GM21717 (cell line): ENCODE measurements around the gene LIMCH1.
"Not testable (repeated sequence)": the region's sequence is repeated elsewhere in the genome, so short reads cannot be mapped to it uniquely, and the experiment has no call there.

Experiments used
- ATAC-seq: cut with Tn5 transposase; IDR thresholded peaks from one replicate; pipeline ENCODE4 v1.9.1; 2021; ENCODE audit warnings: mild to moderate bottlenecking, moderate library complexity; ENCODE audit not compliant: unreplicated experiment

Gene LIMCH1

DNA sequence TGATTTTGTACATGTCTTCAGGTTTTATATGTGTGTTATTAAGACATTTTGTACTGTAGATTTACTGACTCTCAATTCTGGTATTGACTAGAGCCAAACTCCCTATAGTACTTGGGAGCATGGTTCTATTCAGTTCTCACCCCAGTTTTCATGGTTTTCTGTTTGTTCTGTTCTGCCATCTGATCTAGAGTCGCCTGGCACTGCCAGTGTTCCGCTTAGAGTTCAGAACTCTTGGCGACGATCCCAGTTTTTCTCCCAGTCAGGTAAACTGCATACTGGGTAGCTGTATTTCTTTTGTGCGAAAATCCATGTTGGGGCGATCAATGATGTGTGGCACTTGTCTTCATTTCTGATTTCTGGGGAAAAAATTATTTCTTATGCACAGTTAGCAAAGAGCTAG is 132.6 kb downstream of the LIMCH1 start:
- ATAC-seq: no peak

DNA sequence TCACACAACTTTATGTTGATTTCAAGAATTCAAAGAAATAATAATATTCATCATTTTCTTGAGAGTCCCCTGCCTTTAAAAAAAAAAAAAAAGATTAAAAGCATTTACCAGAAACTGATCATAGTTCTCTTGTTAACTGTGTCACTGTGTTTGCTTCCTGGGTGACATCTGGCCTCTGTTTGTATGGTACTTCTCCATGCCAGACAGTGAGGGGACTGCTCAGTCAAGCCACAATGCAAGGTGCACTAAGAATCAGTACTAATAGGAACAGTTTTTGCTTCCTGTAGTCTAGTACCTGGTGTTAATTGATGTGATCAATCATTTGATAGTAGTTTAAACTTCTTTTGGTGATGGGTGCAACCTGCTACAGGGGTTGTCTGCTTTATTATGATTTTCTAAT is 133.0 kb downstream of the LIMCH1 start:
- ATAC-seq: no peak

DNA sequence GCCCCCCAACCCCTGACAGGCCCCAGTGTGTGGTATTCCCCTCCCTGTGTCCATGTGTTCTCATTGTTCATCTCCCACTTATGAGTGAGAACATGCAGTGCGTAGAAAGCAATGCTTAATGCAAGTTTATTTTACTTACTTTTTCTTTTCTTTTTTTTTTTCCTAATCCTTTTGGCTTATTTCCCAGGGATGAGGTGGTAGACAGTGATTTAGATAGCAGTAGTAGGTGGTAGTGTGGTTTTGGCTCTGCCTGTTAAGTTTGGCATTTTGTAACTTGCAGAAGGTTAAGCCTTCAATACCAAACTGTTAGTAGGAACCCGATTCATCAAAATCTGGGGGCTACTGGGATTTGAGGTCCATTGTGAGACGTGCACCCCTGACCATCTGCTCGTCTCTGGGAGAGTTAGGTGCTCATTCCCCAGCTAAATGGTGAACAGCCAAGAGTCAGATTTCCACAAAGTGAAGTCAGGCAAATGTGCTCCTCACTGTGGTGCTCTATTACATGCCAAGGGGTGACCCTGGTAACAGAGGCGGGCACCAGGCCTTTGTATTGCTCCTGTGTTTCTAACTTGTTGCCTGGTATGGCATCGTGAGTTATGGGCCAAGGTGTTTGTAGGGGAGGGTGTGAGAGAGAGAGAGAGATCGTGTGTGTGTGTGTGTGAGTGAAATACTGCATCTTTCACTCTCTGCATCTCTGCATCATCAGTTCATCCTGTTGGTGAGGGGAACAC is 140.3 kb downstream of the LIMCH1 start:
- ATAC-seq: no peak

DNA sequence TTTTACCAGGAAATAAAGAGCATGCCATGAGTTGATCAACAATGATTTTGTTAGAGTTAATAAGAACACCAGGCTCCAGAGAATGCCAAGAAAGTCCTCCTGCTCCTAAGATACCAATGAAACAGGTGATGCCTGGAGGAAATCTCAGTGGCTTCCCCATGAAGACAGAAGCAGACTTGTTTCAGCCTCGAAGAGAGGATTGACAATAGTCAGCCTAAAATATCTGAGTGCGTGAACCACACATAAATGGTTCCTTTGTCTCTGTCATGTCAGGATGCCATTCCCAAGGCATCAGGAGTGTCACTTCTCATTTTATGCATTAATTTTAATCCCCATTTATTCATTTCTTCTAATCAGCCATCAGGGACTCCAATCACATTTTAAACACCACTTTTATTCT is 141.0 kb downstream of the LIMCH1 start:
- no peak for ATAC-seq

DNA sequence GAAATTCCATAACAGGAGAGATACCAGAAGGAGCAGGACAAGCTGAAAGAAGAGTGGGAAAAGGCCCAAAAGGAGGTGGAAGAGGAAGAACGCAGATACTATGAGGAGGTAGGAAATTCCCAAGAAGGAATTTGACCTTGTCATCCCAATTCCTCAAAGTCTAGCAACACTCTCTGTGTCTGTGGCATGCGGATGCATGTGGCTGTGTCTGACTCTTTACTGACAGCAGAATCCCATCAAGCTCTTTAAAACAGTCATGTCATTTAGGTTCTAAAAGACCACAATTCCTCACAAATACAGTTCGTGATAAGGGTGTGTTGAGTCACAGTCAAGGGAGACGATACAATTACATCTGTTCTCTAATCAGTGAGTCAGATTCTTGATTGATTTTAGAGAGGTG is 142.0 kb downstream of the LIMCH1 start:
- ATAC-seq: no peak

DNA sequence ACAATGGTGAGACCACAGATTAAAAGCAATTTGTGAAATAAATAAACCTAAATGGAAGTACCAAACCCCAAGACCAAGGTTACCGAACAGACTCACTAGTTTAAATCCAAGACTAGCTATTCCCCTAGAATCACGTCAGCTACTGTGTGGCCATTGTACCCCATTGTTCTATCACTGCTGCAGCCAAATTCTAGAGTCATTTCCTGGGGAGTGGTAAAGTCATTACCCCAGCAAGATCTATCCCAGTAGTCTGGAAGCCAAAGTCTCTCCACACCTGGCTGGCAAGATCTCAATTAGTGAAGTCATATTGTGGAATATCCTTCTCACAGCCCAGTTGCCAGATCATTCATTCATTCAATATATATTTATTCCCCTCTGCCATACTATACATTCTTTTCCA is 143.1 kb downstream of the LIMCH1 start:
- ATAC-seq: no peak

DNA sequence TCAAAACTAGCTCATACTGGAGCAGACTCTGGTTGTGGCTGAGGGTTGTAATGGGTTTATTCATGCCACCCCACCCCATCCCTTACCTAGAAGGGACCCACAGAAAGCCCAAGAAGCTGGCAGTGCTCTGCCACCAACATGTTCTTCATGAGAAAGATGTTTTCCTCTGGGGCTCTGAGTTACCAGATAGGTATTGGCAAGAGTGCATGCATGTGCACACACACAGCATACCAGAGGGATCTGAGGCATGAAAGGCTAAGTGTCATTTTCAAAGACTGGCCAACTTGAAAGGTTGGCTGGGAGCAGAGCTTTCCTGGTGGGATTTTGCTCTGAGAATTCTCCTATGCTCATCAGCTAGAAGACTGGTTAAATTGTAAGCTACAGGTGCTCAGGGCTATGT is 145.4 kb downstream of the LIMCH1 start:
- ATAC-seq: no peak

DNA sequence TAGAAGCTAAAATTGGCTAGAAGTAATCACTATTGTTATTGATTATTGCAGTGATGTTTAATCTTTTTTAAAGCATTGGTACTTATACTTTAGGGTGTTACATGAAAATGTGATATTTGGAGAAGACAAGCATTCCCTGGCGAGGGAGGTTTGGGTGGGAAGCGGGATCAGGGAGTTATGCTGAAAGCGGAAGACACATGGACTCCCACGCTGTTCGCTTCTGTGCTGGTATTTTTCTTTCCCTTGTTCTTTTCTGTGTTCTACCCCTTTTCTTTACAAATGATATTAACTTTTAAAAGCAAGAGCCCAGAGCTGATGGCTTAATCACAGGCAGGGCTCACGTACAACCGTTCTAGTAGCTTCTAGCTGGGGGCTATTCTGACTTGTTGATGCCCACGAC is 148.9 kb downstream of the LIMCH1 start:
- no peak for ATAC-seq

DNA sequence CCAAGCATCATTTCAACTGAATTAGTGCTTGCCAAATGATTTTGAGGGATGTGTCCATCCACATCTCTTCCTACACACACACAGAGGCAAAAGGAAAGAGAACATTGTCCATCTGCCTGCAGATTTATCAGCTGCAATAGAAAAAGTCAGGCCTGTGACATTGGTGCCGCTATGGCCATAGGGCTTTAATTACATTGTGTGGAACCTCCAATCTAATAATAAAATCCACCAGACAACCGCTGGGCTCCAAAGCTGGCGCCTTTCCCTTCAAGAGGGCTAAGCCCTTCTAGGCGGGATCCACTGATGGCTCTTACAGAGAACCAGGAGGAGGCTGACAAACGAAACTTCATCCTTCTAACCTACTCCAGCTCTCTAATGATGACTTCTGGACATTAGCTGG is 150.0 kb downstream of the LIMCH1 start:
- no peak for ATAC-seq

DNA sequence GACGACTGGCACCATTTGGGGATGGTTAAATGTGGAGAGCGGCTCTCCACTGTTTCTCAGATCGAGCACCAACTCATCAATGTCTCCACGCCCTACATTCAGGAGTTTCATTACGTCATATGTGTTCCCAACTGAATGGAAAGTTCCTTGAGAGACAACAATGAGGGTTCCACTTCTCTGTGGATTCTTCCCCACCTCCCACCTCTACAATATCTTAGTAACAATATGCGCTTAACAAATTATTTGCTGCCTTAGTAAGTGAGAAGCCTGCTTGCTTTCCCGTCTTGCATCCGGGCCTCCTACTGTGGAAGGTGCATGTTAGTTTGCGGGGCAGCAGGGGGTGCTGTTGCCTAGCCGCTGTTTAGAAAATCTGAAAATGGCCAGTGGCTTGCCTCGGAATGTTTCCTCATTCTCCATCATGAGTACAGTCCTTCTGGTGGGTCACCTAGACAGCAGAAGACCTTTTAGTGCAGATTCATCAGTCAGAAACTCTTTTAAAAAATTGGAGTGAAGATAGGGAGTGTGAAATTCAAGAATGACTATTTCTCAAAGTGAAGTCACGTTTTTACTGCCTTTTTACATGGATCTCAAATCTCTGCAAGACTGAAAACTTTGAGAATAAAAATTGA is 154.9 kb downstream of the LIMCH1 start:
- ATAC-seq: peak; percentile 72

DNA sequence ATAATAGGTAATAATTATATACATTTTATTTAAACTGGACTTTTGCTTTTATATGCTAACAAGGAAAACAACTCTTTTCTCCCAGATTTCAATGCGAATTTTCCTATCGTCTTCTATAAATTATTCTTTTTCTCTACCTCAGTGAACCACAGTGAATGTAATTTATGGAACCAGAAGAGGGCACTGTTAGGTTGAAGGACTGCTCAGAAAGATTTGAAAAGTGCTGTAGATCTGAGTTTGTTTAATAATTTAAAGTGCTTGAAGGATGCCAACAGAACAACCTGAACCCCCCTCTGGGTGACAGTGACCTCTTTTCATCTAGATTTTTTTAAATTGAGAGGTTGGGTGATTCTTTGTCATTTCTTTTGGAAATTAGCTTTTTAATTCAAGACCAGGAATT is 155.7 kb downstream of the LIMCH1 start:
- ATAC-seq: no peak

DNA sequence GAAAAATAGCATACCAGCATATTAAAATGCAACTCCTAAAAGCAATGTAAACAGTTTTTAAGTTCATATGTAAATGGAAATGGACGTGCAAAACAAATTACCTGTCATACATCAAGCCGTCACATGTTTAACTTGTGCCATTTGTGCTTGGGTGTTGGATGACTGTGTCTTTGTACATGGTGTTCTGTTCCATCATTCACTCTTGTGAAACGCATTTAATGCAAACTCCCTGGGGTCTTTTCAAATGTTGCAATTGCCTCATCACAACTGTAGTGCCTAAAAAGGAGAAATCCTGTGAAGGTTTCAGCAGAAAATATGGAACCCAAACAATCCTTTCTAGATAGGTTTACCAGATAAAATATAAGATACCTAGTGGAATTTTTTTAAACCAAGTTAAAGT is 158.2 kb downstream of the LIMCH1 start:
- no peak for ATAC-seq

DNA sequence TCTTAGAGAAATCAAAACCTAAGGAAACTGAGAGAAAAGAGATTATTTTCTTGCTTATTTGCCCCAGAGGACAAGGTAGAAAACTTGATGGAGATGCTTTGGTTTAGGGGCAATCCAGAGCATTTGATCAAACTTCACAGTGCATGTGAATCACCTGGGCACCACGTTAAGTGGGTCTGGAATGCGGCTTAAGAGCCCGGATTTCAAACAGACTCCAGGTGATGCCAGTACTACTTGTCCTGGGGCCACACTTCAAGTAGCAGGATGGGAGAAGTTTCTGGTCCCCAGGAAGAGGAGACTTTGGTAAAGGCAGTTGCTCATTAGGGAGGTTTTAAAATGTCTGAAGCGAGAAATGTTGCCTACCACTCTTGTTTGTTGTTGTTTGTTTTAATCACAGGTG is 158.8 kb downstream of the LIMCH1 start:
- ATAC-seq: no peak

DNA sequence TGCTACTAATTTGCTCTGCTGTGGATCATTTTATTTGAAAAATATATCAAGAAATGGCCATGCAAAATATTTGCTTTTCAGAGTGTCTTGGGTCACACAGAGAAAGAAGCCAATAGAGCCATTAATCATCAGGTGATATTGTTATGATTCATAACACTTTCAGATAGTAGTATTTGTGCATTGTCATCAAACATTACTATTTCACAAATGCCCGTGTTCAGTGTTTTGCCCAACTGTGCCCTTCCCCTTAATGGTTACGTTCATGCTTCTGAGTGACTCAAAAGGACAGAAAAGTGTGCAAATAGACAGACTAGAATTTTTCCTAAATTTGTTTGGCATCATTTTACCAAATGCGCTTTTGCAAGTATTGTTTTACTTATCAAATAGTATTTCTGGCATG is 164.0 kb downstream of the LIMCH1 start:
- ATAC-seq: no peak

DNA sequence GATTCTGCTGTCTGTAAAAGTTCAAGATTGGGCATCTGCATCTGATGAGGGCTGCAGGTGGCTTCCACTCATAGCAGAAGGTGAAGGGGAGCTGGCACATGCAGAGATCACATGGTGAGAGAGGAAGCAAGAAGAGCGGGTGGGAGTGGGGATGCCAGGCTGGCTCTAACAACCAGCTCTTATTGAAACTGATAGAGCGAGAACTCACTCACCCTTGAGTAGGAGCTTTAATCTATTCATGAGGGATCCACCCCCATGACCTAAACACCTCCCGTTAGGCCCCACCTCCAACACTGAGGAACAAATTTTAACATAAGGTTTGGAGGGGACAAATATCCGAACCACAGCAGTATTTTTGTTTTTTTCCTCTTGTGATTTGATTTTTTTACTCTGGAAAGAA is 164.8 kb downstream of the LIMCH1 start:
- no peak for ATAC-seq

DNA sequence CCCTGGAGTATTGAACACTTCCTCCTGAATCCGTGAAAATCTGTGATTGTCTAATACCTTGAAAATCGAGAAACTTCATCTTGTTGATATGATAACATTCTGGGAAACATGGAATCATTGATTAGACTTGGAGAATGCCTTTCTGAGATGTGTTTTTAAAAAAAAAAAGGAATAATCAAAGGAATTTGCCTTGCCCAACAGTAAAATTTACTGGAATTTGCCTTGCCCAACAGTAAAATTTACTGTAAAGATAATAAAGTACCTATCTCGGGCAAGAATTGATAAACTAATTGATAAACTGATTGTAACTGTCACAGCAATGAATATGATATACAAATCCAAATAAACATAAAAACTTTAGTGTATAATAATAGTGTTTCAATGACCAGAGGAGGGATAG is 165.8 kb downstream of the LIMCH1 start:
- no peak for ATAC-seq

DNA sequence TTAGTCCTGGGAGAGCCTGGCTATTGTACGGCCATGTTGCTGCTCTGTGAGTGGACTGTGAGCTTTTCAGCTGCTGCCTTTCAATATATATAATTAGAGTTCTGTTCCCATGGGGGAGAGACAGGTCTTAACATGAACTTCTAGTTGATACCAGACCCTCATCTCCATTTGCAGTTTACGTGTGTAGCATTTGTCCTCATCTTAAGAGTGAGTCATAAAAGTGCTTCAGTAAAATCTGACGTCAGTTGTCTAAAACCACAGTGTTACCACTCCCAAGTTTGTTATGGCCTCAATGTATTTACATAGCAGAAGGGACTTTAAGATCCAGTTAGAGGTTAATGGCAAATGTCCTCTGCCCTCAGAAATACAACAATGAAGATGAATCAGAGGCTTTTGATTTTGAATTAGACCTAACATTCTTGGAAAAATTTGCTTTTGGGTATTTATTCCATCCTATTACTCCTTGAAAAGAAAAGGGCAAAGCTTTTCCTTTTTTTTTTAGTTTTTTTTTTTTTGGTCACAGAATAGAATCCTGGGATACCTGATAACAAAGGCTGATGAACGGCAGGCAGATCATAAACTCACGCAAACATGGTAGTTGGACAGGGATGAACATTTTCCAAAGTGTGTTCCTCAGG is 172.0 kb downstream of the LIMCH1 start:
- ATAC-seq: no peak

DNA sequence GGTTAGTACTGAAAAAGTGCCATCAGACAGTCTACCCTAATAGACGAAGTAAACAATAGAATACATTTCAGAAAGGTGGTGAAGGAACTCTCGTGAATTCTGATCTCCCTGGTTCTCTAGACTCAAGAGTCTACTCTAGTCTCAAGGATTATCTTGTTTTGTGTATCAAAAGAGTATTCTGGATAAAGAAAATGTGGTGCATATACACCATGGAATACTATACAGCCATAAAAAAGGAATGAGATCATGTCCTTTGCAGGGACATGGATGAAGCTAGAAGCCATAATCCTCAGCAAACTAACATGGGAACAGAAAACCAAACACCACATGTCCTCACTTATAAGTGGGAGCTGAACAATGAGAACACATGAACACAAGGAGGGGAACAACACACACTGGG is 173.7 kb downstream of the LIMCH1 start:
- ATAC-seq: not testable (repeated sequence)

DNA sequence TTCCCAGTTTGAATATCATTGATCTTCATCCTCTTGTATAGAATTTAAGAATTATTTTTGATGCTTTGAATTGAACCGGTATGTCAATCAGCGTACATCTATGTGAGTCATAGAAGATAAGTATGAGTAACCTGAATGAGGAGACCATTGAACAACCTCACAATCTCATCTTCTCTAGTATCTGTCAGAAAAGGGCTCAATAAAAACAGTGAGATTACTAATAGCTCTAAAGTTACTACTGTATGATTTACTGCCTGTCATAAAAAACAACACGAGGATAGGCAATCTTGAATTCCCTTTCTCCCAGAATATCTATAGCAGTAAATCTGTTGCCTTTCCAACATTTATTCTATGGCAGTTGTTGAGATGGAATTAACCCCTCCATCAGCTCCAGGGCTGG is 174.5 kb downstream of the LIMCH1 start:
- ATAC-seq: no peak

DNA sequence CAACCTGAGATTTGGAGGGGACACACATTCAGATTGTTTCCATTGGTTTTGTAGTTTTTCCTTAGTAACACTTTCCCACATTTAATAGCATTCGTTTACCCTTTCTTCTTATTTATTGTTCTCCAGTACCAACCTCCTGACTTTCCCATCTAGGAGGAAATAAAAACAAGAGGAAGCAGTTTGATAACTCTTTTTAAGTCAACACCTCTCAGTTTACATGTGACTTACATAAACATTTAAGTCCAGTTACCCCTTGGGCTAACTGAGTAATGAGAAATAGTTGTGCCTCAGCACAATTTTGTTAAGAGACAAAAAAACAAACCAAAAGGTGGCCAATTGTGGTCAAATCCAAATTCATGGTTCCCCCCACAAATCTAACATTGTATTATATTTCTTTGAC is 175.8 kb downstream of the LIMCH1 start:
- ATAC-seq: no peak

DNA sequence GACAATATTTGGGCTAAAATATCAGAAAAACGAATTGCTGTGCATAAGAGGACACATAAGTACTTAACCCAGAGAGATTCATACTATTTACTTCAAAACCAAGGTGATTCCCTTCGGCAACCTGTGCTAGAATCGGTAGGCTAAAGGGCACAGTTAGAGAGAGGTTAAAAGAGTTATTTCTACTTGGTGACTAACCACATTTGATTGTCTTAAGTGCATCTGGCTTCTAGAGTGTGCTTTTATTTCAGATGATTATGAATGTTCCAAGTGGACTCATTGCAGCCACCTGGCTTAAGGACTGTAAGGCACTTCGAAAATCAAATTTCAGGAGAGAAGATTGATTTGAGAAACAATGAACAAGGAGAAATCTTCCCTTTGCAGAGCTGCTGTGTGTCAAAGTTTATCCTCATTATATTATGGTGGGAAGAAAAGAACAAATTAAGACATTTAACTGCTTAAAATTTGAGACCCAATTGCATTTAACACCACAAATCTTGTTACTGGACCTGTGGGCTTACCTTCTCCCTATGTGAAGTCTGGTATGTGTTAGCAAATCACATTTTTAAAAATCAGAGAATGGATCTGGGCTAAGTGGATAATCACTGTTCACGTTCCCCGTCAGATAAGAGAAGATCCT is 176.5 kb downstream of the LIMCH1 start:
- no peak for ATAC-seq

DNA sequence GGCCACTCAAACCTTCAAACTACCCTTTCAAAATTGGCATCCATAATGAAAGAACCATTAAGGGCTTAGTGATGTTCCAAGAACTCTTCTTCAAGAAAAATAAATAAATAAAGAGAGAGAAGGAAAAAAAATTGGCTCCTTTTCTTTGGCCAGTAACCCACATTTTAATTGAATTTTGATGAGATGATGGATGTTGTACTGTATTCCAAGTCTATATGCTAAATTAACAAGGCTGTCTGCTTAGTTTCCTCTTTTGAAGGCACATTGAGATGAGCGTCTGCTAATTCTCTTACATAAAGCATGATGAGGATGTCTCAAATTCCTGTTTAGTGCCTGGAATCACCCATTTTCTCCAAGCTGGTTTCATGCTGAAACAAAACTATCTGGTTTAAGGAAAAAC is 177.2 kb downstream of the LIMCH1 start:
- no peak for ATAC-seq
